ENCODE measurements around the gene CDKL1.
"Not testable (repeated sequence)": the region's sequence is repeated elsewhere in the genome, so short reads cannot be mapped to it uniquely, and the experiment has no call there.

The CDKL1 gene

GRCh38 chr14:50335389-50335788 lies 61.3 kb downstream of the CDKL1 start:
- DNase-seq (ENCODE audit: low read depth in 3 of 3) = no peak

- DNase-seq (ENCODE audit: low read depth in 3 of 3) = no peak
Observed at GRCh38 chr14:50334211-50334610, 62.5 kb downstream of the CDKL1 start.

- no peak for DNase-seq (ENCODE audit: low read depth in 3 of 3)
Observed at GRCh38 chr14:50333014-50333509, 63.6 kb downstream of the CDKL1 start.

GRCh38 chr14:50331596-50331995 lies 65.1 kb downstream of the CDKL1 start:
- DNase-seq (ENCODE audit: low read depth in 3 of 3) = no peak

- DNase-seq (ENCODE audit: low read depth in 3 of 3) = peak; percentile 41 to 66 (median 54)
Observed at GRCh38 chr14:50321009-50321660, 75.5 kb downstream of the CDKL1 start.

- no peak for DNase-seq (ENCODE audit: low read depth in 3 of 3)
Observed at GRCh38 chr14:50320283-50320682, 76.4 kb downstream of the CDKL1 start.

GRCh38 chr14:50319721-50320120 lies 77.0 kb downstream of the CDKL1 start:
- no peak for DNase-seq (ENCODE audit: low read depth in 3 of 3)

- DNase-seq (ENCODE audit: low read depth in 3 of 3) = no peak
Observed at GRCh38 chr14:50319293-50319692, 77.4 kb downstream of the CDKL1 start.

GRCh38 chr14:50318031-50318626 lies 78.6 kb downstream of the CDKL1 start:
- no peak for DNase-seq (ENCODE audit: low read depth in 3 of 3)

- not testable (repeated sequence) for DNase-seq (ENCODE audit: low read depth in 3 of 3)
Observed at GRCh38 chr14:50314098-50314497, 82.6 kb downstream of the CDKL1 start.

- no peak for DNase-seq (ENCODE audit: low read depth in 3 of 3)
Observed at GRCh38 chr14:50312734-50313054, 84.0 kb downstream of the CDKL1 start.

- DNase-seq (ENCODE audit: low read depth in 3 of 3) = peak; percentile 77 to 88 (median 82)
Observed at GRCh38 chr14:50311972-50312733, 84.5 kb downstream of the CDKL1 start, which contains the start of the genes DMAC2L and L2HGDH. DMAC2L (plus strand) TSS chr14:50312324; CDS start chr14:50321488, 9,164 bp downstream. L2HGDH (minus strand) TSS chr14:50312229; CDS start chr14:50312150, 79 bp downstream.

GRCh38 chr14:50311337-50311971 lies 85.2 kb downstream of the CDKL1 start:
- no peak for DNase-seq (ENCODE audit: low read depth in 3 of 3)

GRCh38 chr14:50310445-50310844 lies 86.2 kb downstream of the CDKL1 start:
- DNase-seq (ENCODE audit: low read depth in 3 of 3) = no peak

GRCh38 chr14:50308363-50308915 lies 88.2 kb downstream of the CDKL1 start:
- DNase-seq (ENCODE audit: low read depth in 3 of 3) = no peak

- DNase-seq (ENCODE audit: low read depth in 3 of 3) = no peak
Observed at GRCh38 chr14:50303744-50304471, 92.8 kb downstream of the CDKL1 start.

GRCh38 chr14:50301914-50302313 lies 94.8 kb downstream of the CDKL1 start:
- DNase-seq (ENCODE audit: low read depth in 3 of 3) = no peak

GRCh38 chr14:50299585-50299984 lies 97.1 kb downstream of the CDKL1 start:
- no peak for DNase-seq (ENCODE audit: low read depth in 3 of 3)

- no peak for DNase-seq (ENCODE audit: low read depth in 3 of 3)
Observed at GRCh38 chr14:50290306-50290705, 106.4 kb downstream of the CDKL1 start.

- DNase-seq (ENCODE audit: low read depth in 3 of 3) = no peak
Observed at GRCh38 chr14:50288146-50288545, 108.5 kb downstream of the CDKL1 start.

GRCh38 chr14:50285861-50286260 lies 110.8 kb downstream of the CDKL1 start:
- DNase-seq (ENCODE audit: low read depth in 3 of 3) = no peak

Measured in stimulated activated CD4-positive, alpha-beta T cell treated with anti-CD3 and anti-CD28 coated beads, TNF-alpha, amount 100 ng/mL, for 24 hours (primary cell).